ENCODE measurements around the gene SRRM4. TPM values are rescaled to one million over a fixed set of nuclear protein-coding genes. Genes with fewer than 3 reads are reported as not detected.

Gene SRRM4
- polyA plus RNA-seq, 3 donors, result not detected

DNA sequence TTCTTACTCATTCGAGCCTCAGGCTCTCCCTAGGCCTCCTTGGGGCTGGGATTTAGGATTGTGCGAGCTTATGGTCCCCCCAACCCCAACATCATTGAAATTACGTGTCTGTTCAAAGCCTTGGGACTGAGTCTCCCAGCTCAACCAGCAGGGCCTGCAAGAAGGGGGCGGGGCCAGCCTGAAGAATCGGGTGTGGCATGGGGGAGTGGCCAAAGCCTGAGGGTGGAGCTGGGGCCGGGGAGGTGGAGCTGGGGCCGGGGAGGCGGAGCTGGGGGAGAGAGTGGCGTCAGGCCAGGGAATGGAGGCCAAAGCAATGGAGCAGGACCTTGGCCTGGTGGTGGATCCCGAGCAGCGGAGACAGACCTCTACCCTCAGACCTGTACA, 173.1 kb downstream of the SRRM4 start:
- TF ChIP-seq CTCF (IDR thresholded peaks at IDR 0.05), result no peak
- intact Hi-C loops (cut with micrococcal nuclease), result no loop called here
- Histone ChIP-seq H3K79me2 (ENCODE audit: insufficient read depth, low read length) (no peaks in the 10 kb centered on the region), H3K4me2 (replicated peaks; ENCODE audit: extremely low read depth, low read length, poor library complexity, severe bottlenecking) (no peak overlapping the region), H4K20me1 (ENCODE audit: insufficient read depth, low read length) (no peaks in the 10 kb centered on the region), H3K36me3 (replicated peaks in 1 of 2; ENCODE audit: control insufficient read depth in 1 of 2, insufficient read depth in 2 of 2, low read length in 2 of 2) (no peaks in the 10 kb centered on the region), H3K9me3 (replicated peaks in 1 of 2; ENCODE audit: control insufficient read depth in 1 of 2, insufficient read depth in 1 of 2, low read length in 2 of 2) (peaks cover 18 to 22% of the 10 kb centered on the region in 2 donors), H3K4me1 (ENCODE audit: control insufficient read depth in 1 of 2, insufficient read depth in 2 of 2, low read length in 2 of 2) (no peaks in the 10 kb centered on the region), H3K27ac (ENCODE audit: low read depth in 1 of 2, low read length in 2 of 2) (no peak overlapping the region), H3K9ac (ENCODE audit: insufficient read depth, low read length, poor library complexity, severe bottlenecking) (no peak overlapping the region), H3K4me3 (replicated peaks in 1 of 3; ENCODE audit: low read depth in 2 of 3, low read length in 3 of 3) (no peak overlapping the region), H3K27me3 (ENCODE audit: control insufficient read depth in 2 of 2, insufficient read depth in 2 of 2, low read length in 2 of 2) (peaks cover 0 to 9% of the 10 kb centered on the region in 2 donors), H2AFZ (ENCODE audit: insufficient read depth, low read depth, low read length, poor library complexity, severe bottlenecking) (no peak overlapping the region)
- H3K27me3 Mint-ChIP-seq (ENCODE audit: low read depth in 3 of 3), result peaks cover 6 to 18% (median 11%) of the 10 kb centered on the region in 3 donors
- H3K4me3 Mint-ChIP-seq, result no peak overlapping the region
- WGBS (ENCODE audit: insufficient coverage), result 79% methylated on average over 5 of the region's 11 CpGs
- peaks cover 7% of the 10 kb centered on the region for H3K4me1 Mint-ChIP-seq
- peaks cover 8 to 27% (median 17%) of the 10 kb centered on the region in 7 donors for H3K9me3 Mint-ChIP-seq
- DNase-seq, result no peak
- peaks cover 0 to 1% of the 10 kb centered on the region in 2 donors for H3K36me3 Mint-ChIP-seq
- H3K27ac Mint-ChIP-seq, result no peak overlapping the region

GRCh38 chr12:119156401-119157044, 175.2 kb downstream of the SRRM4 start:
- H3K79me2 ChIP-seq (ENCODE audit: insufficient read depth, low read length), result no peaks in the 10 kb centered on the region

More at GRCh38 chr12:119156401-119157044, 175.2 kb downstream of the SRRM4 start:
- Histone ChIP-seq H3K9ac (ENCODE audit: insufficient read depth, low read length, poor library complexity, severe bottlenecking) (no peak overlapping the region), H3K4me3 (replicated peaks in 1 of 3; ENCODE audit: low read depth in 2 of 3, low read length in 3 of 3) (no peak overlapping the region), H2AFZ (ENCODE audit: insufficient read depth, low read depth, low read length, poor library complexity, severe bottlenecking) (no peak overlapping the region), H3K36me3 (replicated peaks in 1 of 2; ENCODE audit: control insufficient read depth in 1 of 2, insufficient read depth in 2 of 2, low read length in 2 of 2) (no peaks in the 10 kb centered on the region), H3K27ac (ENCODE audit: low read depth in 1 of 2, low read length in 2 of 2) (no peak overlapping the region), H3K9me3 (replicated peaks in 1 of 2; ENCODE audit: control insufficient read depth in 1 of 2, insufficient read depth in 1 of 2, low read length in 2 of 2) (peaks cover 17% of the 10 kb centered on the region in 2 donors), H3K27me3 (ENCODE audit: control insufficient read depth in 2 of 2, insufficient read depth in 2 of 2, low read length in 2 of 2) (peaks cover 0 to 9% of the 10 kb centered on the region in 2 donors), H4K20me1 (ENCODE audit: insufficient read depth, low read length) (no peaks in the 10 kb centered on the region), H3K4me1 (ENCODE audit: control insufficient read depth in 1 of 2, insufficient read depth in 2 of 2, low read length in 2 of 2) (no peaks in the 10 kb centered on the region), H3K4me2 (replicated peaks; ENCODE audit: extremely low read depth, low read length, poor library complexity, severe bottlenecking) (no peak overlapping the region)
- 84% methylated on average over 25 of the region's 35 CpGs for WGBS (ENCODE audit: insufficient coverage)
- Mint-ChIP-seq H3K27ac (no peak overlapping the region), H3K4me3 (no peak overlapping the region), H3K9me3 (peaks cover 8 to 26% (median 16%) of the 10 kb centered on the region in 7 donors), H3K27me3 (ENCODE audit: low read depth in 3 of 3) (peaks cover 8 to 18% (median 12%) of the 10 kb centered on the region in 3 donors), H3K36me3 (peaks cover 0 to 1% of the 10 kb centered on the region in 2 donors), H3K4me1 (peaks cover 7% of the 10 kb centered on the region)
- no peak for DNase-seq
- no peak for TF ChIP-seq CTCF (IDR thresholded peaks at IDR 0.05)
- intact Hi-C loops (cut with micrococcal nuclease), result no loop called here
